ENCODE measurements around the gene HINFP.

GRCh38 chr11:119134389-119134978, 13.1 kb downstream of the HINFP start:
- no peak for TF ChIP-seq RARB (CRISPR knock-in tag; IDR thresholded peaks at IDR 0.05)
- no peak for TF ChIP-seq ZFP30 (CRISPR knock-in tag; IDR thresholded peaks at IDR 0.05)
- no peak for TF ChIP-seq SNAI2 (CRISPR knock-in tag; IDR thresholded peaks at IDR 0.05)
- no peak for TF ChIP-seq ZC3H10 (CRISPR knock-in tag; IDR thresholded peaks at IDR 0.05)
- TF ChIP-seq ZFP3 (CRISPR knock-in tag; IDR thresholded peaks at IDR 0.05): no peak
- TF ChIP-seq PATZ1 (CRISPR knock-in tag; IDR thresholded peaks at IDR 0.05; ENCODE audit: borderline replicate concordance): no peak
- TF ChIP-seq GLIS3 (CRISPR knock-in tag; IDR thresholded peaks at IDR 0.05): no peak
